Cardiac muscle cell (in vitro differentiated cells and primary cell): ENCODE measurements around the gene DHFR2. TPM values are rescaled to one million over a fixed set of nuclear protein-coding genes. Genes with fewer than 3 reads are reported as not detected.

Experiments
- DNase-seq, 2 donors: peaks; one replicate each; pipeline versions ENCODE4 v3.0.0 to v3.0.0-alpha.2; 2010 to 2017; ENCODE audit warnings: low read depth in 1 of 2, low spot score in 1 of 2
- H3K27ac ChIP-seq: fragments of 200-600 bp; sonication (generic); 2 replicates; pipeline ENCODE4 v1.5.1; 2016
- H3K27me3 ChIP-seq: fragments of 200-600 bp; sonication (generic); 2 replicates; pipeline ENCODE4 v1.6.0; 2016; ENCODE audit warnings: control low read depth
- H3K36me3 ChIP-seq: fragments of 200-600 bp; sonication (generic); 2 replicates; pipeline ENCODE4 v1.5.1; 2016; ENCODE audit warnings: control low read depth
- H3K4me1 ChIP-seq: fragments of 200-600 bp; sonication (generic); 2 replicates; pipeline ENCODE4 v1.8.1; 2017; ENCODE audit warnings: low read depth, mild to moderate bottlenecking, mixed run types
- H3K4me3 ChIP-seq: fragments of 200-600 bp; sonication (generic); 2 replicates; pipeline ENCODE4 v1.5.1; 2016; ENCODE audit warnings: mild to moderate bottlenecking
- H3K9me3 ChIP-seq: fragments of 200-600 bp; sonication (generic); 2 replicates; pipeline ENCODE4 v1.5.1; 2017; ENCODE audit warnings: low read depth, mild to moderate bottlenecking, control low read depth
- polyA plus RNA-seq: library from polyadenylated mRNA; unstranded; fragments of >200 nt; fragmentation: Nextera tagmentation; extraction: Ambion mirVana; gene quantifications from 2 replicates; pipeline ENCODE4 v1.2.1, GENCODE V29; 2016
- total RNA-seq: library from RNA; depleted of rRNA; stranded (reverse); fragments of >200 nt; gene quantifications from 2 replicates; pipeline ENCODE4 v1.2.3, GENCODE V29; 2016
- TF ChIP-seq, protein P1 (sequence below): IDR thresholded peaks from 2 replicates; pipeline ENCODE4 v1.5.1; 2012; ENCODE audit warnings: low read depth, mild to moderate bottlenecking, low read length

Gene DHFR2
- total and polyA plus RNA-seq, 2 experiments from 2014 or later: 1.5 to 3.4 TPM

DNA sequence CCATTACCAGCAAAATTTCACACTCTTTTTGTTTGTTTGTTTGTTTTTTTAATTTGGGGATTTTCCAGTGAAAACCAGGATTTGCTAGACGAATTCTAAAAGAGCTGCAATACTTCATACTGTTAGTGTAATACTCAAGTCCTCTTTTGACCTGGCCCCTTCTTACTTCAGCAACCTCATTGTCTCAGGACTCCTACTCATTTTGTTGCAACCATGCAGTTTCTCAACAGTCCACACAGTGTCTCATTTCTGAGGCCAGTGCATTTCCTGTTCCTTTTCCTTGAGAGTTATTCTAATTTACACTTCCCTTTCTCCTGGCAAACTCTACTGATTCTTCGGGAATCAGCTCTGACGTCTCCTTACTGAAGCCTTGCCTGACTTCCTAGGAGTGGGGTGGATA, 35.7 kb upstream of the DHFR2 start:
- TF ChIP-seq, protein P1, sequence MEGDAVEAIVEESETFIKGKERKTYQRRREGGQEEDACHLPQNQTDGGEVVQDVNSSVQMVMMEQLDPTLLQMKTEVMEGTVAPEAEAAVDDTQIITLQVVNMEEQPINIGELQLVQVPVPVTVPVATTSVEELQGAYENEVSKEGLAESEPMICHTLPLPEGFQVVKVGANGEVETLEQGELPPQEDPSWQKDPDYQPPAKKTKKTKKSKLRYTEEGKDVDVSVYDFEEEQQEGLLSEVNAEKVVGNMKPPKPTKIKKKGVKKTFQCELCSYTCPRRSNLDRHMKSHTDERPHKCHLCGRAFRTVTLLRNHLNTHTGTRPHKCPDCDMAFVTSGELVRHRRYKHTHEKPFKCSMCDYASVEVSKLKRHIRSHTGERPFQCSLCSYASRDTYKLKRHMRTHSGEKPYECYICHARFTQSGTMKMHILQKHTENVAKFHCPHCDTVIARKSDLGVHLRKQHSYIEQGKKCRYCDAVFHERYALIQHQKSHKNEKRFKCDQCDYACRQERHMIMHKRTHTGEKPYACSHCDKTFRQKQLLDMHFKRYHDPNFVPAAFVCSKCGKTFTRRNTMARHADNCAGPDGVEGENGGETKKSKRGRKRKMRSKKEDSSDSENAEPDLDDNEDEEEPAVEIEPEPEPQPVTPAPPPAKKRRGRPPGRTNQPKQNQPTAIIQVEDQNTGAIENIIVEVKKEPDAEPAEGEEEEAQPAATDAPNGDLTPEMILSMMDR: peak; percentile 29
- Histone ChIP-seq H3K4me1 (no peaks in the 10 kb centered on the region), H3K4me3 (no peak overlapping the region), H3K27me3 (no peaks in the 10 kb centered on the region), H3K36me3 (peaks cover 18% of the 10 kb centered on the region), H3K27ac (no peak overlapping the region), H3K9me3 (no peaks in the 10 kb centered on the region)
- DNase-seq: peak in 1 of 2 donors; percentile 84

DNA sequence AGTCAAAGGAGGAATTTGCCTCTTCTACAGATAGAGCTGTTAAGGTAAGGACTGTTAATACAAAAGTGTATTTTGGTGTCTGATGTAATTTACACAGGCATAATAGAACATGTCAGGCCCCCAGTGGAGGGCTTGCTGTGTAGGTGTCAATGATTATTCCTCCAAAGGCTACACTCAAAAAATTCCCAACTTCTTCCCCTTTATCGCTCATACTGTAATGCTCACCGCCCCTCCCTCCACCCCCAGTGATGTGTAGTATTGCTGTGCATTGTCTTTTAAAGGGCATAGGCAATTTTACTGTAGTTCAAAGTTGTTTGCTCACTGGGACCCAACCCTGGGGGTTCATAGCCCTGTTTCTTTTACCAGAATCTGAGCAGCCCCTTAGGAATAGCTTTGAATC, 32.4 kb upstream of the DHFR2 start:
- H3K9me3 ChIP-seq: no peaks in the 10 kb centered on the region
- peaks cover 18% of the 10 kb centered on the region for H3K36me3 ChIP-seq
- H3K4me1 ChIP-seq: no peaks in the 10 kb centered on the region
- H3K27ac ChIP-seq: no peak overlapping the region
- H3K27me3 ChIP-seq: no peaks in the 10 kb centered on the region
- DNase-seq: no peak
- H3K4me3 ChIP-seq: no peak overlapping the region
- TF ChIP-seq, protein P1: no peak

DNA sequence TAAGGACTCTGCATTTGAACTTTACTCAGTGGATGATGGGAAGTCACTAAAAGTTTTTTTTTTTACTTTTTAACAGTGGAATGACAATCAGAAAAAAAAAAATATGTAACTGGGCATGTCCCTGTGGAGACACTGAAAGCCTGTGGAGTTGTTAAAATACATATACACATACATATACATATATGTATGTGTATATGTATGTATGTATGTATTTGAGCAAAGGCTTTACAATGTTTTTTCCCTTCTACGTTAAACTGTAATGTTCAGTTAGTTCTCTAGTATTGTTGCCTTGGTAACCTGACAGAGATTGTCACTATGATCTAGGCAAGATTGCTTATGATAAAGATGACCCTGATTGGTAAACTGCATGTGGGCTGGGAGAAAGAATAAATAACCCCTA, 30.4 kb upstream of the DHFR2 start:
- Histone ChIP-seq H3K4me3 (no peak overlapping the region), H3K36me3 (peaks cover 18% of the 10 kb centered on the region), H3K9me3 (no peaks in the 10 kb centered on the region), H3K27me3 (no peaks in the 10 kb centered on the region), H3K4me1 (no peaks in the 10 kb centered on the region), H3K27ac (no peak overlapping the region)
- TF ChIP-seq, protein P1: no peak
- DNase-seq: no peak

GRCh38 chr3:94092086-94092485, 29.4 kb upstream of the DHFR2 start:
- H3K27ac ChIP-seq: no peak overlapping the region

DNA sequence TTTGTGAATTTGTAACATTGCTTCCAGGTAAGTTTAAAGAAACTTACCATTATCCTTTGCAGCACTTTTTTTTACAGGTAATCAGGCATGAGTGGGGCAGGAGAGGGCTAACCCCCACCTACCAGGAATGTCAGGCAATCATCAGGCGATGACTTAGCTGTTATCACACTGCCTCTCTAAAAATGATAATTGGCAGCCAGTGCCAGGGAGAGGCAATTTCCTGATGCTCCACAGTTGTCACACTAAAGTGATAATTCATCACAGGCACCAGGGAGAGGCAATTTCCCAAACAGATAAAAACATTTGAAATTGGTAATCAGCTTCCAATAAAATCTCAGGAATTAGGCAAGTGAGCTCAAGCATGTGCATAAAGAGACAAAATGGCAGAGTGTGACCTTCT, 26.4 kb upstream of the DHFR2 start:
- no peak overlapping the region for H3K27ac ChIP-seq
- no peaks in the 10 kb centered on the region for H3K4me1 ChIP-seq
- no peak for DNase-seq
- TF ChIP-seq, protein P1: no peak
- no peak overlapping the region for H3K4me3 ChIP-seq
- peaks cover 8% of the 10 kb centered on the region for H3K36me3 ChIP-seq
- no peaks in the 10 kb centered on the region for H3K27me3 ChIP-seq
- no peaks in the 10 kb centered on the region for H3K9me3 ChIP-seq

More at GRCh38 chr3:94092086-94092485, 29.4 kb upstream of the DHFR2 start:
- Histone ChIP-seq H3K4me1 (no peaks in the 10 kb centered on the region), H3K36me3 (peaks cover 18% of the 10 kb centered on the region), H3K4me3 (no peak overlapping the region), H3K9me3 (no peaks in the 10 kb centered on the region), H3K27me3 (no peaks in the 10 kb centered on the region)
- DNase-seq: no peak
- TF ChIP-seq, protein P1: no peak

GRCh38 chr3:94083261-94083660, 20.5 kb upstream of the DHFR2 start:
- peaks cover 10% of the 10 kb centered on the region for H3K36me3 ChIP-seq
- TF ChIP-seq, protein P1: no peak
- no peak for DNase-seq
- H3K9me3 ChIP-seq: no peaks in the 10 kb centered on the region
- no peaks in the 10 kb centered on the region for H3K4me1 ChIP-seq
- no peaks in the 10 kb centered on the region for H3K27me3 ChIP-seq
- H3K4me3 ChIP-seq: no peak overlapping the region
- no peak overlapping the region for H3K27ac ChIP-seq
